PC-9 (cell line): ENCODE data around the gene EFS.

Experiments used
- EZH2 ChIP-seq: fragments of 200-600 bp; sonication (generic); IDR thresholded peaks from 2 replicates; pipeline ENCODE4 v1.8.0; 2017; ENCODE audit warnings: antibody characterized with exemption, low read depth
- TF ChIP-seq, protein P1 (sequence below): fragments of 200-600 bp; sonication (generic); conservative IDR thresholded peaks from 2 replicates; pipeline ENCODE4 v1.6.1; 2017; ENCODE audit warnings: mixed run types, antibody characterized with exemption, mild to moderate bottlenecking, moderate library complexity

DNA sequence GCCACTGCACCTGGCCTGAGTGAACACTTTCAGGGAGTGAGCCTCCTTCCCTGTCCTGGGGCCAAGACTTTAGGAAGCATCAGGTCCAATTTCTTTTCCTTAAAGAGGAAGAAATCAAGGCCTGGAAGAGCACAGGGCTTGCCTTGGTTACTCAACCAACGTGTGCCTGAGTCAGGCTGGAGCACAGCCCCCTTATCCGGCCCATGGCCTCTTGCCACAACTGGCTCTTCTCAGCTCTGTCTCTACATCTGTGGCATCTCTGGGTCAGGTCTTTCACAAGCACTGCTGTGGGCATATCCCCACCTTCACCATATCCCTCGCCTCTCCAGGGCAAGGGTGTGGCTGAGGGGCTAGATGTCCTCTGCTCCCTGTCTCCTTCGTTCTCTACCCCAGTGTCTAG lies 36.3 kb upstream of the EFS start:
- TF ChIP-seq, protein P1, sequence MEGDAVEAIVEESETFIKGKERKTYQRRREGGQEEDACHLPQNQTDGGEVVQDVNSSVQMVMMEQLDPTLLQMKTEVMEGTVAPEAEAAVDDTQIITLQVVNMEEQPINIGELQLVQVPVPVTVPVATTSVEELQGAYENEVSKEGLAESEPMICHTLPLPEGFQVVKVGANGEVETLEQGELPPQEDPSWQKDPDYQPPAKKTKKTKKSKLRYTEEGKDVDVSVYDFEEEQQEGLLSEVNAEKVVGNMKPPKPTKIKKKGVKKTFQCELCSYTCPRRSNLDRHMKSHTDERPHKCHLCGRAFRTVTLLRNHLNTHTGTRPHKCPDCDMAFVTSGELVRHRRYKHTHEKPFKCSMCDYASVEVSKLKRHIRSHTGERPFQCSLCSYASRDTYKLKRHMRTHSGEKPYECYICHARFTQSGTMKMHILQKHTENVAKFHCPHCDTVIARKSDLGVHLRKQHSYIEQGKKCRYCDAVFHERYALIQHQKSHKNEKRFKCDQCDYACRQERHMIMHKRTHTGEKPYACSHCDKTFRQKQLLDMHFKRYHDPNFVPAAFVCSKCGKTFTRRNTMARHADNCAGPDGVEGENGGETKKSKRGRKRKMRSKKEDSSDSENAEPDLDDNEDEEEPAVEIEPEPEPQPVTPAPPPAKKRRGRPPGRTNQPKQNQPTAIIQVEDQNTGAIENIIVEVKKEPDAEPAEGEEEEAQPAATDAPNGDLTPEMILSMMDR, result no peak
- TF ChIP-seq EZH2, result no peak
